Measurements from ENCODE around the gene XAB2. TPM values are rescaled to one million over a fixed set of nuclear protein-coding genes. Genes with fewer than 3 reads are reported as not detected.

The XAB2 gene
- total RNA-seq, 3 donors from 2014 or later, result 28.7 to 39.2 (median 30.7) TPM

DNA sequence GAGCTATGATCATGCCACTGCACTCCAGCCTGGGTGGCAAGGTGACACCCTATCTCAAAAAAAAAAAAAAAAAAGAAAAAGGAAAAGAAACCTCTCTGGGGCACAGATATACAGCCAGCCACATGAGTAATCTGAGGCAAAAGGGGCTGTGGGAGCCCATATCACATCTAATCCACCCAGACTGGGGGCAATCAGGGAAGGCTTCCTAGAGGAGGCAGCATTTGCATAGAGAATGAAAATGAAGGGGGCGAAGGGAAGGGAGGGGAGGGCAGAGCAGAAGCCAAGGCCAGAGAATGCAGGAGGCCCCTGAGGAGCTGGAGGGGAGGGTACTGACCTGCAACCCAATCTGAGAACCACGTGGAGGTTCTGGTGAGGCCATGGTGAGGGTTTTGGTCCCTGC is 20.8 kb upstream of the XAB2 start:
- Histone ChIP-seq H3K4me3 (no peak overlapping the region), H3K4me1 (ENCODE audit: low read depth) (peaks cover 4% of the 10 kb centered on the region), H3K9me3 (no peaks in the 10 kb centered on the region), H3K36me3 (ENCODE audit: low read depth) (no peaks in the 10 kb centered on the region)
- no peak for TF ChIP-seq CTCF (IDR thresholded peaks at IDR 0.05)
- intact Hi-C loops (cut with DNase I, micrococcal nuclease), result no loop called here
- ATAC-seq (no peak), DNase-seq (no peak)

GRCh38 chr19:7648265-7649014 is 19.1 kb upstream of the XAB2 start:
- no peak for DNase-seq
- no peaks in the 10 kb centered on the region for H3K36me3 ChIP-seq (ENCODE audit: low read depth)
- TF ChIP-seq CTCF (IDR thresholded peaks at IDR 0.05), result no peak
- no peaks in the 10 kb centered on the region for H3K9me3 ChIP-seq
- peaks cover 4% of the 10 kb centered on the region for H3K4me1 ChIP-seq (ENCODE audit: low read depth)
- no peak overlapping the region for H3K4me3 ChIP-seq
- intact Hi-C loops (cut with DNase I, micrococcal nuclease), result no loop called here
- ATAC-seq, result no peak

- no peaks in the 10 kb centered on the region for H3K9me3 ChIP-seq
- intact Hi-C loops (cut with DNase I, micrococcal nuclease), result no loop called here
- ATAC-seq, result no peak
- peaks cover 1% of the 10 kb centered on the region for H3K4me1 ChIP-seq (ENCODE audit: low read depth)
- H3K4me3 ChIP-seq, result no peak overlapping the region
- TF ChIP-seq CTCF (IDR thresholded peaks at IDR 0.05), result no peak
- DNase-seq, result no peak
- no peaks in the 10 kb centered on the region for H3K36me3 ChIP-seq (ENCODE audit: low read depth)
Measured at GRCh38 chr19:7647156-7647555, 17.8 kb upstream of the XAB2 start.

DNA sequence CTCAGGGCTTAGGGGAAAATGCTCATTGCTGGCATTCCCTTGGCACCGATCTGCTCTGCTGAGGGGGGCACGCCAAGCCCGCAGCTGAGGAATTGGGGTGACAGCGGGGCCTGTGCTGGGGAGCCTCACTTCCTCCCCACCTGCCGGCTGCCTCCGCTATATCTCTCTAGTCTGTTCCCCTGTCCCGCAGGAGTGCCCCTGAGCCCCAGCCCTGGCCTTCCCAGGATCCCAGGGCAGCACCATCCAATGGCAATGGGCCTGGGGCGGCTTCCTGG is 17.0 kb upstream of the XAB2 start:
- no peaks in the 10 kb centered on the region for H3K4me1 ChIP-seq (ENCODE audit: low read depth)
- no peak overlapping the region for H3K4me3 ChIP-seq
- H3K36me3 ChIP-seq (ENCODE audit: low read depth), result no peaks in the 10 kb centered on the region
- ATAC-seq (no peak), DNase-seq (no peak)
- H3K9me3 ChIP-seq, result no peaks in the 10 kb centered on the region
- TF ChIP-seq CTCF (IDR thresholded peaks at IDR 0.05), result no peak
- intact Hi-C loops (cut with DNase I, micrococcal nuclease), result no loop called here

GRCh38 chr19:7645656-7646425 is 16.5 kb upstream of the XAB2 start:
- no peaks in the 10 kb centered on the region for H3K4me1 ChIP-seq (ENCODE audit: low read depth)
- intact Hi-C loops (cut with DNase I, micrococcal nuclease), result no loop called here
- H3K4me3 ChIP-seq, result no peak overlapping the region
- no peaks in the 10 kb centered on the region for H3K9me3 ChIP-seq
- no peak for TF ChIP-seq CTCF (IDR thresholded peaks at IDR 0.05)
- DNase-seq (no peak), ATAC-seq (no peak)
- H3K36me3 ChIP-seq (ENCODE audit: low read depth), result no peaks in the 10 kb centered on the region
